Breast epithelium (tissue), 3 donors: ENCODE data around the gene APOL2.

Experiments used
- CTCF ChIP-seq, 3 donors: fragments of 450-650 bp; IDR thresholded peaks; one replicate each; pipeline ENCODE4 v1.5.1; 2016 to 2017; ENCODE audit warnings: antibody characterized with exemption in 3 of 3, mild to moderate bottlenecking in 3 of 3, moderate library complexity in 3 of 3
- POLR2AphosphoS5 ChIP-seq, 3 donors: sonication (generic); formaldehyde crosslinking; IDR thresholded peaks; one replicate each; pipeline ENCODE4 v1.6.1; 2017; ENCODE audit warnings: antibody characterized with exemption in 3 of 3

- no peak for TF ChIP-seq POLR2AphosphoS5 (IDR thresholded peaks at IDR 0.05)
- TF ChIP-seq CTCF (IDR thresholded peaks at IDR 0.05): no peak
Measured at GRCh38 chr22:36279219-36279666, 39.9 kb upstream of the APOL2 start.
